GM12891 (cell line): Measurements from ENCODE around the gene SLC39A7.

Source experiments
- DNase-seq: peaks from one replicate; pipeline ENCODE4 v3.0.0; 2011; ENCODE audit warnings: low spot score; ENCODE audit not compliant: insufficient read length
- FAIRE-seq: peaks from 2 replicates; lab custom pipeline; 2011; peaks lifted over from hg19 to GRCh38; lab: Jason Lieb, UNC
- PAX5 ChIP-seq: IDR thresholded peaks from 2 replicates; pipeline ENCODE4 v1.6.1; 2011; ENCODE audit warnings: low read length, moderate library complexity, mild to moderate bottlenecking; ENCODE audit not compliant: insufficient read depth, severe bottlenecking
- POLR2A ChIP-seq: IDR thresholded peaks from 2 replicates; pipeline ENCODE4 v1.6.1; 2011; ENCODE audit warnings: low read depth, low read length, control low read depth
- POLR2AphosphoS5 ChIP-seq: IDR thresholded peaks from 2 replicates; pipeline ENCODE4 v1.6.1; 2011; ENCODE audit warnings: low read depth, low read length, control low read depth
- POU2F2 ChIP-seq: IDR thresholded peaks from 2 replicates; pipeline ENCODE4 v1.6.1; 2011; ENCODE audit warnings: low read depth, mild to moderate bottlenecking, control low read depth, low read length, moderate library complexity
- SPI1 ChIP-seq: IDR thresholded peaks from 2 replicates; pipeline ENCODE4 v1.6.1; 2011; ENCODE audit warnings: low read depth, low read length, control low read depth
- TAF1 ChIP-seq: IDR thresholded peaks from 2 replicates; pipeline ENCODE4 v1.6.1; 2011; ENCODE audit warnings: low read depth, low read length, control low read depth

SLC39A7 gene

GRCh38 chr6:33236328-33236727 is 35.7 kb downstream of the SLC39A7 start:
- no peak for DNase-seq
- no peak for FAIRE-seq
- TF ChIP-seq POLR2AphosphoS5 (no peak), PAX5 (no peak), TAF1 (no peak), SPI1 (no peak), POU2F2 (no peak), POLR2A (no peak)

- no peak for TF ChIP-seq SPI1
- TF ChIP-seq TAF1: no peak
- no peak for TF ChIP-seq POLR2AphosphoS5
- no peak for TF ChIP-seq PAX5
- TF ChIP-seq POU2F2: no peak
- TF ChIP-seq POLR2A: no peak
- DNase-seq (no peak), FAIRE-seq (no peak)
These were observed 36.2 kb downstream of the SLC39A7 start for GRCh38 chr6:33236852-33237251.

GRCh38 chr6:33237741-33238140 is 37.1 kb downstream of the SLC39A7 start:
- FAIRE-seq: no peak

GRCh38 chr6:33241968-33242367 is 41.3 kb downstream of the SLC39A7 start:
- TF ChIP-seq TAF1 (no peak), POLR2A (no peak), SPI1 (no peak), PAX5 (no peak), POU2F2 (no peak), POLR2AphosphoS5 (no peak)
- FAIRE-seq (no peak), DNase-seq (no peak)

More at GRCh38 chr6:33237741-33238140, 37.1 kb downstream of the SLC39A7 start:
- TF ChIP-seq TAF1 (no peak), SPI1 (no peak), PAX5 (no peak), POLR2AphosphoS5 (no peak), POLR2A (no peak)
- DNase-seq: no peak

GRCh38 chr6:33243476-33243875 is 42.8 kb downstream of the SLC39A7 start:
- no peak for TF ChIP-seq POLR2A
- TF ChIP-seq POLR2AphosphoS5: no peak
- TF ChIP-seq POU2F2: no peak
- TF ChIP-seq PAX5: no peak
- no peak for TF ChIP-seq TAF1
- TF ChIP-seq SPI1: no peak
- DNase-seq (no peak), FAIRE-seq (no peak)

GRCh38 chr6:33247977-33248642 is 47.4 kb downstream of the SLC39A7 start:
- DNase-seq (peak; percentile 56), FAIRE-seq (peak; percentile 92)
- no peak for TF ChIP-seq PAX5
- no peak for TF ChIP-seq POU2F2
- TF ChIP-seq POLR2AphosphoS5: no peak
- no peak for TF ChIP-seq TAF1
- TF ChIP-seq POLR2A: no peak
- no peak for TF ChIP-seq SPI1

- TF ChIP-seq SPI1 (no peak), POU2F2 (no peak), POLR2AphosphoS5 (no peak), POLR2A (no peak), TAF1 (no peak)
- DNase-seq (no peak), FAIRE-seq (no peak)
These were observed 47.9 kb downstream of the SLC39A7 start for GRCh38 chr6:33248643-33248931.

- FAIRE-seq (peak; percentile 99), DNase-seq (peak; percentile 80)
- TF ChIP-seq PAX5 (no peak), TAF1 (peak; percentile 76; the same call in 1 of the 2 replicates), POLR2A (peak; percentile 92), POLR2AphosphoS5 (peak; percentile 93), POU2F2 (no peak; the same call in 1 of the 2 replicates), SPI1 (peak; percentile 26; the same call in 1 of the 2 replicates)
These were observed 48.5 kb downstream of the SLC39A7 start for GRCh38 chr6:33248932-33249731.

- no peak for DNase-seq
- FAIRE-seq: no peak
- TF ChIP-seq TAF1 (no peak), POU2F2 (no peak), POLR2AphosphoS5 (no peak), SPI1 (no peak), PAX5 (no peak), POLR2A (no peak)
These were observed 49.3 kb downstream of the SLC39A7 start for GRCh38 chr6:33249732-33250630.
